HG03097 (cell line): ENCODE measurements around the gene KLF6.

Experiments used
- ATAC-seq: cut with Tn5 transposase; IDR thresholded peaks from one replicate; pipeline ENCODE4 v1.9.1; 2021; ENCODE audit not compliant: unreplicated experiment, low FRiP score

The KLF6 gene

DNA sequence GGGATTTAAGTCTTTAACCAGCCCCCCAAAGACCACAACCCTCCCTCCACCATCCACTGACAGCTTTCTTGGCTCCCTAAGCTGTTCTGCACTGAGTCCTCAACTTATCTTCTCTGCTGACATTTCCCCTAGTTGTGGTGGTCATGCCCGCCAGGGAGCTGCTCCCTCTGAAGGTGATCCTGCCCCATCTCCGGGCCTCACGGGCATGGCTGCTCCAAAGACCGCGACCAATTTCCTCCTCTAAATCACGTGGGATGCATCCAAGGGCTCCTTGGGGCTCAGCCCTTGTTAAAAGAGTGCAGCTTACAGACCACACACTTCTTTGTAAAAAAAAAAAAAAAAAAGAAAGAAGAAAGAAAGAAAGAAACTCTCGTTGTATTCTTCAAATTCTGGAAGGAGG is 27.1 kb upstream of the KLF6 start:
- no peak for ATAC-seq

DNA sequence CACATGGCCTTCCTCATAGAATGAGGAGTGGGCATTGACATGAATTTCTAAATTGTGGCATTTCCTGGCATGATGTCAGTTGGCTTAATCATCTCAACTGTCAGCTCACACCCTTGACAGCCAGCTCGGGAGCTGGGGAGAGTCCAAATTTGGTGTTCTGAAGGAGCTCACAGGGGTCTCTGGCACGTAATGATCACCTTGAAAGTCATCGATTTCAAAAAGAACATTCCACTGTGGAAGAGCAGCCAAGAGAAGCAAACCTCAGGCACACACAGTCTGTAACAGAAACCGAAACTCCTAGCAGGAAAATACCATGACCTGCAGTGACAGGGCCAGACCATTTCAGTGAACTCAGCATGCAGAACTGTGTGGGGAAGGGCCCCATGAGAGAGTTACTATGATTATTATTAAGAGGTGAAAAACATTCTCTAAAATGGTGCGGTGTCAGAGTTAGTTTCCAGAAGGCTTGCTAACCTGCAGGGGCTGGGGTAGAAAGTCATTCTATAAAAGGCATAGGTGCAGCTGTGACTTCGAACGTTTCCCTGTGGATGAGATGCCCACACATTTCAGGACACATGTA is 26.4 kb upstream of the KLF6 start:
- ATAC-seq: peak; percentile 74

DNA sequence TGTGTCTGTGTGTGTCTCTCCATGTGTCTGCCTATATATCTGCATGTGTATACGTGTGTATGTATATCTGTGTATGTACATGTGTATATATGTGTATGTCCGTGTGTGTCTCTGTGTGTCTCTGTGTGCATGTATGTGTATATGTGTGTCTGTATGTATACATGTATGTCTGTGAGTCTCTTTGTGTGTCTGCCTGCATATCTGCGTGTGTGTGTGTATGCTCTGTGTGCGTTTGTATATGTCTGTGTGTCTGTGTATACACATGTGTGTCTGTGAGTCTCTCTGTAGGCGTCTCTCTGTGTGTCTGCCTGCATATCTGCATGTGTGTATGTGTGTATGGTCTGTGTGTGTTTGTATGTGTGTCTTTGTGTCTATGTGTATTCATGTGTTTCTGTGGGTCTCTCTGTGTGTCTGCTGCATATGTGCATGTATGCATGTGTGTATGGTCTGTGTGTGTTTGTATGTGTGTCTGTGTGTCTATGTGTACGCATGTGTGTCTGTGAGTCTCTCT is 23.7 kb upstream of the KLF6 start:
- ATAC-seq: no peak

DNA sequence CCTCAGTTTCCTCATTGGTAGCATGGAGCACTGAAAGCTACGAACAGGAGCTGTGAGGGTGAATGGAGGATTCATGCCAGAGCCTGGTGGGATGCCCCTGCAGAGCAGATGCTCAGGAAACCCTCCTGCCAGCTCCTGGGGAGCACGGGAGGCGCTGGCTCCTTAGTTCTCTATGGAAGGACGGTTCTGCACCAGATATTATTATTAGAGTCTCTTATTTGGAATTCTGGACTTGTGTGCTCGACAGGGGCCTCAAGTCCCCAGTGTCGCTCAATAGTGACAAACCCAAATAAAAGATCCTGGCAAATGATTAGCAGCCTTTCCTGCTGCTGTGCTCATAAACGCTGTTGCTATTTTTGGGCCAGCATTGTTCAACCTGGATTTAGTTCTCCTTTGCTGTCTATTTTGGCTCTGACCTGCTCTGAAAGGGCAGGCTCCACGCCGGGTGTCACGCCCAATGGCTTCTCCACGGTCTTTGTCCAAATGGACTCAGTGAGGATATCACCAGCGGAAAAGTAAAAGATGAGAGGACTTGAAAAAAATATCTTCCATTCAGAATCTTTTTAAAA is 23.0 kb upstream of the KLF6 start:
- ATAC-seq: no peak

DNA sequence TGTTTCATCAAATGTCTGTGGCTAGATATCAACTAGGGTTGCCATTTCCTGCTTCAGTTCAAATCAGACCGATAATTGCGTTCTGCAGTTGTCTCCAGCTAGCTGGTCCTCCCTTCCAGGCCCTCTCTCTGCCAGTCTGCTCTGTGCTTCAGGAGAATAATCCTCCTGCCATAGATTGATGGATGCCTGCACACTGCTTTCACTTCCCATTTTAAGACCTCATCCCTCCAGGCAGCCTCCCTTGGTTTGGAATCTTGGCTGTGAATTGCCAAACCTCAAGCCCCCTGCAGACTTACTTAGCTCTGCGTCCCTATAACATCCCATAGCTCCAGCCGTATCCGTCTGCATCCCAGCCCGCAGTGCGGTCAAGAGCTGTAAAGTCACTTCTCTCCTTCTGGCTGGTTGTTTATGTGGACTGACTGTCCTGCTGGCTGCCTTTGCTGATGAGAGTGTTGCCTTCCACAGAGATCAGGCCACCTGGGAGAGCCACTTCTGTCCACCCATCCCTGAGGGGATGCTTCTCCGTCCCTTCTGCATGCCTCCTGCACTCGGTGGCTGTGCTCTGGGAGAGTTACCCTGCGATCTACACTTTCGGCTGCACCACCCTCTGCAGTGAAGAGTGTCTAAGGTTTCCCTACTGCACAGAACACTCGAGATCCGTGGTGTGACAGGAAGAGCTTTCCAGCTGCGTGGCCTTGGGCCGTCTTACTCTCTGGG is 22.4 kb upstream of the KLF6 start:
- no peak for ATAC-seq

DNA sequence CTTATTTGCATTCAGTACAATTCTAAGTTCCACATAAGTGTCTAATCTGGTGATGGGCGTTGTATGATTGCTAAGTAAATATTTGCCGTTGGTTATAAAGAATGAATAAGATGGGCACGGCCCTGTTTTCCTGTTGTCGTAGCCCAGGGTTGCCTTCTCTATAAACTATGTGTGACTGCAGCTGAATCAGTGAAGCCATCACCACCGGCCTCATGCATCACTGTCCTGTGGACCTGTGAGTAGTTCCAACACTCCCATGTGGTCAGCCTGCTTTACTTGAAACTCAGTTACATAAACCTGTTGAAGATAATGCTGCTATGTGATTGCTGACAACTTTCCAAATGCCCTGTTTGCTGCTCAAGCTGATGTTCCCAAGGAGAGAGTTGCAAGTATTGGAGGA is 21.6 kb upstream of the KLF6 start:
- ATAC-seq: no peak

DNA sequence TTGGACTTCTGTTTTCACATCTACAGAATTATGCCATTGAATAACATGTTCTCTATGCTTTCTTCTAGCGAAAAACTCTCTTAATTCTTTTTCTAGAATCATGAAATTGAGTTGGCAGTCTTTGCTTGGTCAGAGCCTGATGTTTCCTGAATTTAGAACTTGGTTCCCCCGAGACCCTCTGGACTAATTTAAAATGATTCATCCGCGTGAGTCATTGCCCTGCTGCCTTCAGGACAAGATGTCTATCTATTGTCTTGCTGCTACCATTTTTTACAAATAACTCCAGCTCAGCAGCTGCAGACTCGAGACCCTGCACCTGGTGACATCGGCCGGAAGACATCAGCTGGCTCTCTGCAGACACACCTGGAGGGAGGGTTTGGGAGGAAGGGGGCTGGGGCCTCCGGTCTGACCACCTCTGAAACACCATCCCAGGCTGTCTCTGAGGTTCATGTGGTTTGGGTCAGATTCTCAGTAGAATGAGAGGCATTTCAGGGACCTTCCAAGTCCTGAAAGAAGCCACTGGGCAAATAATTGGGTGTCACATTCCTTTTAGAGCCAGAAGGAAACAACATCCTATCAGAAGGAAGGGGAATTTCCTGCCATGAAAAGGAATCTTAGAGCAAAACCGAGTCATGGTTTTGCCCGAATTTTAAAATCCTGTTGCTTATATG is 20.9 kb upstream of the KLF6 start:
- peak; percentile 42 for ATAC-seq

DNA sequence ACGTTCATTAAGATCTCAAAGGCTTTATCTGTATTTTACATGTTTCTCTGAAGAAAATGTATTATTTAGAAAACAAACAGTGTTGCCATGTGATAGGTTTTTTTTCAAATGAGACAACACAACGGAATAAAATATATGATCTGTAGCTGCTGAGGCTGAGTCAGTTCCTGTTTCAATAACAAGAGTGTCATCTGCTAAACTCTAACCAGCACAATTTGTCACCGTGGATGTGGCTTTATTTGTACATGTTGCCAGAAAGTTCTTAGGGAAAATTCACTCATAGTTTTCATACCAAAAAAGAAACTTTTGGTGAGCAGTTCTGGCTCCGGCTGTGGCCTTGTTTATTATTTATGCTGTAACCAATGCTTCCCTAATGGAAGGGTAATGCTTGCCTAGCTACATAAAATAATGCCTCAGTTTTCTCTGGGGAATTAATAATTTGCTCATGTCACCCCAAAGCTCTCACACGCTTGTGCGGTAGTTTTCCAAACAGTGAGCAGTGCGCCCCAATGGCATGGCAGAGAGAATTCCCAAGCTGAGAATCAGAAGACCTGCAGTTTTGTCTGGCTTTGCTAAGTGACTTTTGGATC is 20.3 kb upstream of the KLF6 start:
- peak; percentile 28 for ATAC-seq

DNA sequence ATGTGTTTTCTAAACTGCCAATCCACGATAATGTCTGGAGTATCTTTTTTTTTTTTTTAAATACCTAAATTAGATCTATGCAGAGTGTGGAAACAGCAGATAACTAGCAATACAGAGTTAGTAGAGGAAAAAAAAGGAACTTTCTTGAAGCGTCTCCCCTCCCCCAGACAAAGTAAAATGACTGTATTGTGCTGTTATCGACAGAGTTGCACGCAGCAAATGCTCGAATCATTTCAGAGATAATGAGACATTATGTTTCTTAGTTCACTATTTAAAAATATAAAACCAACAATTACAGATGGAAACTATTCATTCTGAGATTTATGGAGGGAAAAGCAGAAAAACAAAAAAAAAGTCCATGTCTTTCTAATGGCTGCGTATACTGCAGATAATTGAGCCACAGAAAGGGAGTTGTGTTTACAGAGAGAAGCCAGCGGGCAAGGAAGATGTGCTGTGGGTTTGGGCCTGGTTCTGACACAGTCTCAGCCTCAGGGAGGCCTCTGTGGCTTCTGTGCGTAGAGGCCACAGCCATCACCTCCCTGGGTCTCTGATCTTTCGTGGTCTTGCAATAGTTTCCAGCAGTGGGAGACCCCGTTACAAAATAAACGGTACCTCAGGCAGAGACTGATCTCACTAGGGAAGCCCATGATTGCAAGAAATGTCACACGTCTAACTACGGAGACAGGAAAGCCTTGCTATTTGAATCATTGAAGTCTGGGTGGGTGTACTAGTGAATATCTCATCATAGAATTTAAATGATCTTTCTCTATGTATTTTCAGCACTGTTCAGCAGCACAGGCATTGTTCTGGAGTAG is 19.1 kb upstream of the KLF6 start:
- no peak for ATAC-seq

DNA sequence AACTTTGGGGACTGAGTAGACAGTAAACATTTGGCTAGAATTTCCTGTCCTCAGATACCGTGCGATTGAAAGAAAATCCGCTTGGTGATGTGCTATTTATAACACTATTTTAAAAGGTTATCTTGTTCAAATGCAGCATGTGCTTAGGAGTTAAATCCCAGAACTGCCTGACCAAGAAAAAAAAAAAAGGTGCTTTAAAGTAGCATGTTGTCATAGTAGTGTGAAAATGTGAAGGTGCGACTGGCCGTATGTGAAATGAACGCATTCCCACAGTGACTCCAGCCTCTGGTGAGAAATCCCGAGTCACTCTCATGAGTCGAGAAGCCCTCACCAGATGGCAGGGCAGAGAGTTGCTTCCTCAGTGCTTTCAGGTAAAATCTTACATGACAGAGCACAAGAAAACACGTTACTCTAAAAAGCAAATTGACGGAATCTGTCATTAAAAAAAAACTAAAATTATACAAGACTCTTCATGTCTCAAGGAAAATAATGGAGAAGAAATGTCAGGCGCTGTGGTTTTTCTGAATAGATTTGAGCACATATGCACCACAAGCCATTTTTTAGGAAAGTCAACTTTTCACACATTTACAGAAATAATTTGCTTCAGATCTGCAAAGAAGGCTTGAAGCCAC is 18.4 kb upstream of the KLF6 start:
- ATAC-seq: no peak

DNA sequence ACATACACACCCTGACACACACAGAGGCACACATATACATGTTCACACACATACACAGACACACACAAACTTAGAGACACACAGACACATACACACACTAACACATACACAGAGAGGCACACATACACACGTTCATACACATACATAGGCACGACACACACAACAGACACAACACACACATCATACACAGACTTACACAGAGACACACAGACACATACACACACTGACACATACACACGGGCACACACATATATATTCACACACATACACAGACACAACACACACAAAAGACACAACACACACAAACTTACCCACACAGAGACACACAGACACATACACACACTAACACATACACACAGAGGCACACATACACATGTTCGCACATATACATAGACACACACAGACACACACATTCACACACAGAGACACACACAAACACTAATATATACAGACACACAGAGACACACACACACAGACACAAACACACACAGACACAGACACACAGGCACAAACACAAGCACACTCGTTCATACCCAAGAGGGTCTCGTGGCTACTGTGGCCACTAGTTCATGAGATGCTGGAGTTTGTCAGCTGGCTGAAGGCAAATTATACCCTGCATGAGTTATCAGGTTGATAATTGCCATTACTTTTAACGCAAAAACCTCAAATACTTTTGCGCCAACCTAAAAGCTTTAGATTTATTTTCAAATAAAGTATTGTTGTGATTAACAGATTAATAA is 17.7 kb upstream of the KLF6 start:
- no peak for ATAC-seq

DNA sequence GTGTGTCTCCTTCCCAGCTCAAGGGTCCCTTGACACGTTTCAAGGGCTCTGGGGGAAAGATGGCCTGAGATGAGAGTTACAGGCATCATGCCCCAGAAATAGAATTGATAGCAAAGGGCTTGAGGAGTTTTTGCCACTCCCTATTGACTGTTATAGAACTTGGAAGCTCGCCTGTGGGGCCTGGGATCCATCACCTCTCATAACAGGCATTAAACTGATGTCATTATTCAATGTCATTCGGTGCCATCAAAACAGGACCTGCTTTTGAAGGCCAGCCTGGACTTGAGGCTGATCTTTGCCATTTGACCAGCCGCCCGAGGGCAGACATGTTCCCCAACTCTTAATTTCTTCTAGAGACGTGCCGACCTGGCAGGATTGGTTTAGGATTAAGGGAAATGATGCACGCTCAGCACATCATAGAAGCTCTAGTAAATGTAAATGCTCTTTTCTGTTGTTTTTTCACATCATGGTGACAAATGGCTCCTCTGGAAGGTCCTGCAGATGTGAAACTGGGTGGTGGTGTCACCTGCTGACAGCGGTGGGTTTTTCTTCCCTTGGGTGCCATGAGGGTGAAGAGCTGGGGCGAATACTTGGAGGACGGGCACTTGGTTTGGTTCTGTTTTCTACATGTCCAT is 16.7 kb upstream of the KLF6 start:
- no peak for ATAC-seq

DNA sequence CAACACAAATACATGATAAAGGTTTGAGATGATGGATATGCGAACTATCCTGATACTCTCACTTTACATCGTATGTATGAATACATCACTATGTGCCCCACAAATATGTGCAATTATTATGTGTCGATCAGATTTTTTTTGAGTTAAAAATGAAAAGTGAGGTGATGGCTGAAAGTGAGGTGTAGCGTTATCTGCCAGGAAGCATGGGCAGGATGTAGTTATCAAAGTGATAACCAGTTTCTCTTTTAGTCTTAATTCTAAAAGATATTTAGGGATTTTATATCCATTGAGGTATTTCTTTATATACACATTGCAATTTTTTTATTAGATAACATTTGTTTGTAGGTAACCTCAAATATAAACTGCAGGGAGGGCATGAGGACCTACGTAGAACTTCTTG is 15.6 kb upstream of the KLF6 start:
- no peak for ATAC-seq

DNA sequence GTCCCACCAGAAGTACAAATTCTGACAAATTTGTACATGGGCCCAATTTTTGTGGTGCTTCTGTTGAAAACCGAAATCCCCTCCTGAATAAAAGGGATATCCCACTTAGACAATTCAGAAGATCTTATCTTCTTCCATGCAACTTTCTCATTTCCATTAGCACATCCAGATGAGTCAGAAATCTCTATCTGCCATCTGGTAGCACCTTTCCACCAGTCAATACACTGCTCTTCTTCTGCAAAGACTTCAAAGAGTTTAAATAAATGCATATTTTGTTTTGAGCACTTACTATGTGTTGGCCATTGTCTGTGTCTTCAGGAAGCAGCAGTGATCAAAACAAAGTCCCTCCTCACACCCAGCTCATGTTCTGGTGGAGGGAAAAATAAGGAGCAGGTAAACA is 12.7 kb upstream of the KLF6 start:
- no peak for ATAC-seq

DNA sequence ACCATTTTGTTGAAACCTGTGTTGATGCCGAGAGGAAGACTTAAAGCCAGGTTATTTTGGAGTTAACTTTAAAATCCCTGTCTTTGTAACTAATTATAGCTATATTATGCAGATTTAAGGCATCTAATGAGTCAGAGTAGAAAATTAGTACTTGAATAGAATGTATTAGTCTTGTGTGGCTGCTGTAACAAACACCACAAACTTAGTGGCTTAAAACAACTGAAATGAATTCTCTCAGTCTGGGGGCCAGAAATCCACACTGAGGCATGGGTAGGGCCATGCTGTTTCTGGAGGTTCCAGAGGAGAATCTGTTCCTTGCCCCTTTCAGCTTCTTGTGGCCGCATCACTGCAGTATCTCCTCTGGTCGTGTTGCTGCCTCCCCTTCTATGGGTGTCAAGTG is 8.5 kb upstream of the KLF6 start:
- no peak for ATAC-seq

DNA sequence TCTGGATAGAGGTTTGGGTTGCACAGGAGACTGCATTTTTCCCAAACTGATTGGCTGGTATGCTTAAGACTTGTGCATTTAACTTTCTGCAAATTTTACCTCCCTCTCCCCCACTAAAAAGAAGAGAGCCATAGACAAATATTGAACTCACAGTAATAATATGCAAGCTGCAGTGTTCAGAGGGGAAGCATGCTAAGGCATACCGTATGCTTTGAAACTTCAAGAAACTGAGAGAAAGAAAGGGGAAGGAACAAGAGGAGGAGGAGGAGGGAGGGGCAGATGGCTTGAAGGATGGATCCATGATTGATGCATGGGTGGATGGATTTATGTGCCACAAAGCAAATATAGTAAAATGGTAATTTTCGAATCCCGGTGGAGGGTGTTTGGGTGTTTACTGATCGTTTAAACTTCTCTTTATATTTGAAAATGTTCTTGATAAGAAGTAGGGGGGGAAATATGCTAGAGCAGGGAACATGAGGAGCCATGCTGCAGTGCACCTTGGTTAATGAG is 7.8 kb upstream of the KLF6 start:
- ATAC-seq: no peak

DNA sequence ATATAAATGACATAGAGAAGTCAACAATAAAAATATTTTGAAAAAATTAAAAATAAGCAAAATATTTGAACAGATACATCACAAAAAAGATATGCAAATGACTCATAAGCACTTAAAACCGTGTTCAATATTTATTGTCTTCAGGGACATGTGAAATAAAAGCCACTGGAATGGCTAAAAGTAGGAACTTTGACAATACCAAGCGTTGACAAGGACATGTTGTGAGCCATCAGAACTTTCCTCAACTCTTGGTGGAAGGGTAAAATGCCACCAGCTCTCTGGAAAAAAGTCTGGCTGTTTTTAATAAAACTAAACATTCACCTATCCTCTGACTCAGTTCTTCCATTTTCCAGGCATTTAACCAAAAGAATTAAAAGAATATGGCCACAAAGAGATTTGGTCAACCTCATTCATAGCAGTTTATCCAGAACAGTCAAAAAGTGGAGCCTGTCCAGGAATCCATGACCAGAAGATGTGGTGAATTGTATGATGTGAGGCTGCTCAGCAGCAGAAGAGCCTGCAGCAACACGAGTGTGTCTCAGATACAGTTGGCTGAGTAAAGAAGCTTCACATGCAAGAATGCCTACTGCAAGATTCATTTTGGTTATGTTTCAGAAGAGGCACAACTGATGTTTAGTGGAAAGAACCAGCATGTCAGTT is 7.1 kb upstream of the KLF6 start:
- ATAC-seq: no peak

DNA sequence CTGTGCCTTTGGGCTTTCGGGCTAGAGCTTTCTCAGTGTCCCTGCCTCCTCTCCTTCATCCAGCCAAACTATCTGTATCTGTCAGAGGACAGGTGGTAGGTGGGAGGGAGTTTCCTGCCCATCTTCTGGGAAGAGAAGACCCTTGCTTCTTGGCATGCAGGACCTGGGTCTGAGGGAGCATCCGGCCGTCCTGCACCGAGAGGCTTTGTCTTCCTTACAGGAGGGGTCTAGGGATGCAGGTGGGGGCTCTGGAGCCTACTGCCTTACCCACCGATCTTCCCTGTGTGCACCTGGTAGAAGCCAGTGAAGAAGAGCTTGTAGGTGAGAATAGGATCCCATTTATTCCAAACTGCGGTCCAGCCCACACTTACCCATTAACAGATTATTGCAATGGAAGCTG is 5.8 kb upstream of the KLF6 start:
- no peak for ATAC-seq
